Colonic mucosa (tissue), 4 donors: ENCODE data around the gene LCNL1. TPM values are rescaled to one million over a fixed set of nuclear protein-coding genes. Genes with fewer than 3 reads are reported as not detected.

ENCODE experiments used
- DNase-seq: peaks from one replicate; pipeline ENCODE4 v3.0.0-alpha.2; 2020
- H3K27ac ChIP-seq: fragments of 200-600 bp; one replicate; pipeline ENCODE4 v1.8.0; 2021
- H3K27me3 ChIP-seq: fragments of 200-600 bp; one replicate; pipeline ENCODE4 v1.8.0; 2021
- H3K36me3 ChIP-seq: fragments of 200-600 bp; one replicate; pipeline ENCODE4 v1.8.0; 2021
- H3K4me1 ChIP-seq: fragments of 200-600 bp; one replicate; pipeline ENCODE4 v1.8.0; 2021; ENCODE audit warnings: mild to moderate bottlenecking
- H3K4me3 ChIP-seq: fragments of 200-600 bp; one replicate; pipeline ENCODE4 v1.8.0; 2021
- H3K9ac ChIP-seq, 2 donors: one replicate each; pipeline ENCODE4 v1.7.0; 2013; ENCODE audit warnings: control low read depth in 2 of 2, low read depth in 2 of 2, low read length in 2 of 2
- H3K9me3 ChIP-seq: fragments of 200-600 bp; one replicate; pipeline ENCODE4 v1.8.0; 2021
- intact Hi-C: fragments of 100-400 bp; cut with DNase I; formaldehyde crosslinking; loops from one replicate; pipeline ENCODE4 v1.14.1; 2022
- total RNA-seq, 2 donors: library from RNA; stranded (reverse); fragmentation: NEBNext Ultra II Directional in 1 of 2; extraction: Animal tissue kit (Norgen Biotek cat#: 25700) in 1 of 2; gene quantifications; one replicate each; pipeline ENCODE4 v1.2.1, GENCODE V29; 2021
- TF ChIP-seq, protein P1 (sequence below): fragments of 200-600 bp; IDR thresholded peaks from one replicate; pipeline ENCODE4 v1.8.0; 2022; ENCODE audit warnings: antibody characterized with exemption, mild to moderate bottlenecking
- donor health status: healthy.
- donor health status: DM: no; HTN: no; CAD: no.
- donor health status: DM: no; HTN: no; CAD: no.

Gene LCNL1
- total RNA-seq, 2 donors from 2014 or later, result not detected

DNA sequence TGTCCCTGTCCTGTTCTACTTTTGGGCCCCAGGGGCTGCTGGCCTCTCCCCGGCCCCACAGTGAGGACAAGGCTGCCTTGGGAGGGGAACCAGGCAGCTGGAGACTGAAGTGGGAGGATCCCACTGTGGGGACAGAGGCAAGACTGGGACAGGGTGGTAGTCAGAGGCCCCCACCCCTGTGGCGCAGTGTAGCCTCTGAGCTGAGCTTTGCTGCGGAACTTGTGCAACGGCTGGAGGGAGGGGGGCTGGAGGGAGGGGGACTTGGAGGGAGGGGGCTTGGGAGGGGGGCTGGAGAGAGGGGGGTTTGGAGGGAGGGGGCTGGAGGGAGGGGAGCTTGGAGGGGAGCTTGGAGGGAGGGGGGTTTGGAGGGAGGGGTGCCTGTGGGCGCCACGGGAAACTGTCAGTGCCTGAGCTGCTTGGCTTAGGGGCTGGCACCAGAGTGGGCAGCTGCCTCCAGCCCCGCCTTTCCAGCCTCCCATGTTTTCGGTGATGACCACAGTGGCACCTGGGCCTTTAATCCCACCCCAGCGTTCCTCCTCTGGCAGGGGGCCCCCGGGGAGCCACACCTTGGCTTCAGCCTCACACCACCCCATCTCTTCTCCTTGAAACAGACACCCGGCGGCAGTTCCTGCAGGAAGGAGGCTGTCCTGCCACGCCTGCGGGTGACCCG is 51.4 kb downstream of the LCNL1 start:
- Histone ChIP-seq H3K27me3 (no peaks in the 10 kb centered on the region), H3K9me3 (no peaks in the 10 kb centered on the region), H3K4me1 (peaks cover 22% of the 10 kb centered on the region), H3K36me3 (no peaks in the 10 kb centered on the region), H3K4me3 (peak overlapping the region; percentile 9), H3K9ac (peak overlapping the region; percentile 24 to 38), H3K27ac (peak overlapping the region; percentile 66)
- DNase-seq, result peak; percentile 68
- TF ChIP-seq, protein P1, sequence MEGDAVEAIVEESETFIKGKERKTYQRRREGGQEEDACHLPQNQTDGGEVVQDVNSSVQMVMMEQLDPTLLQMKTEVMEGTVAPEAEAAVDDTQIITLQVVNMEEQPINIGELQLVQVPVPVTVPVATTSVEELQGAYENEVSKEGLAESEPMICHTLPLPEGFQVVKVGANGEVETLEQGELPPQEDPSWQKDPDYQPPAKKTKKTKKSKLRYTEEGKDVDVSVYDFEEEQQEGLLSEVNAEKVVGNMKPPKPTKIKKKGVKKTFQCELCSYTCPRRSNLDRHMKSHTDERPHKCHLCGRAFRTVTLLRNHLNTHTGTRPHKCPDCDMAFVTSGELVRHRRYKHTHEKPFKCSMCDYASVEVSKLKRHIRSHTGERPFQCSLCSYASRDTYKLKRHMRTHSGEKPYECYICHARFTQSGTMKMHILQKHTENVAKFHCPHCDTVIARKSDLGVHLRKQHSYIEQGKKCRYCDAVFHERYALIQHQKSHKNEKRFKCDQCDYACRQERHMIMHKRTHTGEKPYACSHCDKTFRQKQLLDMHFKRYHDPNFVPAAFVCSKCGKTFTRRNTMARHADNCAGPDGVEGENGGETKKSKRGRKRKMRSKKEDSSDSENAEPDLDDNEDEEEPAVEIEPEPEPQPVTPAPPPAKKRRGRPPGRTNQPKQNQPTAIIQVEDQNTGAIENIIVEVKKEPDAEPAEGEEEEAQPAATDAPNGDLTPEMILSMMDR, result no peak
- intact Hi-C loops, result no loop called here

DNA sequence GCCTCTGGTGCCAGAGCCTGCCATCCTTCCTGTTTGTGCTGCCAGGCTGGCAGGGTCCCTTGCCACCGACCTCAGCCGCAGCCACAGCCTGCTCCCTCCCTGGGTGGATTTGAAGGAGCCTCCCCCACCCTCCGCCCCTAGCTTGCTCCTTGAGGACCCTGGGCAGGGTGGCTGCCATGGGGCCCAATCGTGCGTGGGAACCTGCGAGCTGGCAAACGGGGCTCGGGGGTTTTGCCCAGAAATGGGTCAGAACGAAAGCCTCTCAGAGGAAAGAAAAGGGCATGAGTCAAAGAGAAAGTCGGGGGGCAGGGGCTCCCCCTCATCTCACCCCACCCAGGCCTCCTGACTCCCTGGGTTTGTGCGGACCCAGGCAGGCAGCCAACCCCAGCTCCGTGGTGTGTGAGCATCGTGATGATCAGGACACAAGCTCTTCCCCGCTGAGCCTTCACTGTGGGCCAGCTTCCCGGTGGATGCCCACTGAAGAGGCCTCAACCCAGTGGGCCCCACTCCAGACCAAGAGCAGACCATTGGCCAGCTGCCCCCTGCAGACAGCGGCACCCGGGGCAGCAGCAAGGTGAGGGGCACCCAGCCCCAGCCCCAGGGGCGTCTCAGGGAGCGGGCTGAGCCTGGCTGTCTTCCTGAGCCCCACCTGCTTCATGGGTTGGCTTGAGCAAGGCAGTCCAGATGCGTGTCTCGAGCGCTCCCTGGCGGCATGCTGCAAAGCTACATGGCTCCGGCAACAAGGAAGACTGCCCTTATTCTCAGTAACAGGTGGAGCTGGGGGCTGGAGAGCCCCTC is 52.1 kb downstream of the LCNL1 start:
- H3K4me1 ChIP-seq, result peaks cover 19% of the 10 kb centered on the region
- no peaks in the 10 kb centered on the region for H3K9me3 ChIP-seq
- TF ChIP-seq, protein P1, result peak; percentile 93
- H3K27me3 ChIP-seq, result no peaks in the 10 kb centered on the region
- peak; percentile 86 for DNase-seq
- peak overlapping the region; percentile 14 to 38 for H3K9ac ChIP-seq
- H3K4me3 ChIP-seq, result peak overlapping the region; percentile 9
- intact Hi-C loops, result loop anchor here (5.0 kb wide), 1 partner anchor 248 kb away; no protein-coding TSS in a partner anchor
- peak overlapping the region; percentile 66 for H3K27ac ChIP-seq
- H3K36me3 ChIP-seq, result no peaks in the 10 kb centered on the region

Other genes starting within 250 kb of the LCNL1 start
- gene LCN10, start 240.1 kb upstream of the LCNL1 start, total RNA-seq, result 1 to 10 TPM in 1 of 2 donors, under 1 TPM in 1; 0.11 to 3.3 TPM
- gene LCN6, start 234.5 kb upstream of the LCNL1 start, total RNA-seq, result 1 to 10 TPM in 1 of 2 donors, under 1 TPM in 1; 0.56 to 1.2 TPM
- not detected for gene LCN8, start 224.8 kb upstream of the LCNL1 start, total RNA-seq
- 1 to 10 TPM in 1 of 2 donors, not detected in 1; 3.4 TPM for gene LCN15, start 218.5 kb upstream of the LCNL1 start, total RNA-seq
- 100 to 1,000 TPM; 236 to 366 TPM for gene TMEM141, start 191.6 kb upstream of the LCNL1 start, total RNA-seq
- gene CCDC183, start 186.7 kb upstream of the LCNL1 start, total RNA-seq, result 10 to 100 TPM in 1 of 2 donors, 1 to 10 TPM in 1; 2.4 to 20.0 TPM
- 100 to 1,000 TPM; 126 to 163 TPM for gene RABL6, start 175.0 kb upstream of the LCNL1 start, total RNA-seq
- gene AJM1, start 140.5 kb upstream of the LCNL1 start, total RNA-seq, result 10 to 100 TPM; 11.5 to 17.1 TPM
- 100 to 1,000 TPM; 137 to 176 TPM for gene PHPT1, start 133.6 kb upstream of the LCNL1 start, total RNA-seq
- gene MAMDC4, start 130.6 kb upstream of the LCNL1 start, total RNA-seq, result 10 to 100 TPM; 11.0 to 61.7 TPM
- 100 to 1,000 TPM; 442 to 494 TPM for gene EDF1, start 116.7 kb upstream of the LCNL1 start, total RNA-seq
- 10 to 100 TPM; 22.4 to 50.6 TPM for gene TRAF2, start 96.5 kb upstream of the LCNL1 start, total RNA-seq
- 100 to 1,000 TPM; 162 to 174 TPM for gene FBXW5, start 38.3 kb upstream of the LCNL1 start, total RNA-seq
- 10 to 100 TPM in 1 of 2 donors, 1 to 10 TPM in 1; 5.3 to 11.9 TPM for gene C8G, start 37.8 kb upstream of the LCNL1 start, total RNA-seq
- gene LCN12, start 30.7 kb upstream of the LCNL1 start, total RNA-seq, result 1 to 10 TPM; 6.5 to 8.6 TPM
- gene PTGDS, start 5.5 kb upstream of the LCNL1 start, total RNA-seq, result 10 to 100 TPM; 15.9 to 26.1 TPM
- 10 to 100 TPM; 29.9 to 81.0 TPM for gene PAXX, start 9.4 kb downstream of the LCNL1 start, total RNA-seq
- 10 to 100 TPM in 1 of 2 donors, 1 to 10 TPM in 1; 3.6 to 15.4 TPM for gene CLIC3, start 13.6 kb downstream of the LCNL1 start, total RNA-seq
- gene ABCA2, start 45.2 kb downstream of the LCNL1 start, total RNA-seq, result 10 to 100 TPM; 22.4 to 47.5 TPM
- gene FUT7, start 49.1 kb downstream of the LCNL1 start, total RNA-seq, result not detected
- 100 to 1,000 TPM; 149 to 177 TPM for gene NPDC1, start 63.2 kb downstream of the LCNL1 start, total RNA-seq
- 10 to 100 TPM; 20.5 to 22.1 TPM for gene ENTPD2, start 71.1 kb downstream of the LCNL1 start, total RNA-seq
- gene SAPCD2, start 87.6 kb downstream of the LCNL1 start, total RNA-seq, result 10 to 100 TPM; 19.2 to 57.8 TPM
- gene UAP1L1, start 94.5 kb downstream of the LCNL1 start, total RNA-seq, result 10 to 100 TPM in 1 of 2 donors, 1 to 10 TPM in 1; 9.0 to 13.0 TPM
- gene MAN1B1, start 104.0 kb downstream of the LCNL1 start, total RNA-seq, result 10 to 100 TPM; 43.5 to 52.6 TPM
- gene DPP7, start 131.7 kb downstream of the LCNL1 start, total RNA-seq, result 10 to 100 TPM; 46.2 to 52.5 TPM
- under 1 TPM; 0.47 to 0.93 TPM for gene GRIN1, start 156.2 kb downstream of the LCNL1 start, total RNA-seq
- 10 to 100 TPM; 64.6 to 95.8 TPM for gene LRRC26, start 187.1 kb downstream of the LCNL1 start, total RNA-seq
- gene TMEM210, start 189.1 kb downstream of the LCNL1 start, total RNA-seq, result under 1 TPM in 1 of 2 donors, not detected in 1; 0.67 TPM
- gene ANAPC2, start 205.6 kb downstream of the LCNL1 start, total RNA-seq, result 10 to 100 TPM; 33.8 to 67.8 TPM
- gene SSNA1, start 205.7 kb downstream of the LCNL1 start, total RNA-seq, result 100 to 1,000 TPM in 1 of 2 donors, 10 to 100 TPM in 1; 60.0 to 100 TPM
- gene TPRN, start 217.7 kb downstream of the LCNL1 start, total RNA-seq, result 100 to 1,000 TPM in 1 of 2 donors, 10 to 100 TPM in 1; 83.1 to 124 TPM
- gene TMEM203, start 222.7 kb downstream of the LCNL1 start, total RNA-seq, result 10 to 100 TPM; 35.7 to 43.5 TPM
- 10 to 100 TPM; 11.7 to 36.9 TPM for gene NDOR1, start 222.7 kb downstream of the LCNL1 start, total RNA-seq
- gene RNF208, start 239.2 kb downstream of the LCNL1 start, total RNA-seq, result 1 to 10 TPM; 6.5 to 9.3 TPM
- under 1 TPM in 1 of 2 donors, not detected in 1; 0.64 TPM for gene CYSRT1, start 242.2 kb downstream of the LCNL1 start, total RNA-seq
- gene RNF224, start 244.5 kb downstream of the LCNL1 start, total RNA-seq, result not detected
- gene SLC34A3, start 247.9 kb downstream of the LCNL1 start, total RNA-seq, result not detected